Lower lobe of right lung (tissue), 2 donors: ENCODE measurements around the gene PDLIM5. TPM values are rescaled to one million over a fixed set of nuclear protein-coding genes. Genes with fewer than 3 reads are reported as not detected.

Source experiments
- ATAC-seq, 2 donors: fragments of 200-7000 bp; cut with Tn5 transposase; one replicate each; pipeline ENCODE4 v1.9.1; 2020 to 2022; ENCODE audit warnings: mild to moderate bottlenecking in 2 of 2, moderate library complexity in 2 of 2
- DNase-seq: peaks from one replicate; pipeline ENCODE4 v3.0.0-alpha.2; 2020
- H3K27ac ChIP-seq: fragments of 200-600 bp; one replicate; pipeline ENCODE4 v1.8.0; 2022
- H3K27me3 ChIP-seq: fragments of 200-600 bp; one replicate; pipeline ENCODE4 v1.8.0; 2022; ENCODE audit warnings: low read depth
- H3K36me3 ChIP-seq: fragments of 200-600 bp; one replicate; pipeline ENCODE4 v1.8.0; 2022; ENCODE audit warnings: mild to moderate bottlenecking
- H3K4me1 ChIP-seq: fragments of 200-600 bp; one replicate; pipeline ENCODE4 v1.8.0; 2022
- H3K4me3 ChIP-seq: fragments of 200-600 bp; one replicate; pipeline ENCODE4 v1.8.0; 2022; ENCODE audit warnings: mild to moderate bottlenecking
- H3K9me3 ChIP-seq: fragments of 200-600 bp; one replicate; pipeline ENCODE4 v1.8.0; 2022
- CTCF ChIP-seq: fragments of 200-600 bp; IDR thresholded peaks from one replicate; pipeline ENCODE4 v1.8.0; 2022; ENCODE audit warnings: antibody characterized with exemption, mild to moderate bottlenecking
- intact Hi-C: fragments of 100-400 bp; cut with DNase I; formaldehyde crosslinking; loops from one replicate; pipeline ENCODE4 v1.11.0; 2022
- total RNA-seq: library from RNA; stranded (reverse); fragmentation: NEBNext Ultra II Directional; extraction: Animal tissue kit (Norgen Biotek cat#: 25700); gene quantifications from one replicate; pipeline ENCODE4 v1.2.1, GENCODE V29; 2021
- donor health status: DM: no; HTN: yes; CAD: no; lungs with severe emphysema.

The PDLIM5 gene
- total RNA-seq, 1 donor from 2014 or later: 75.8 TPM

GRCh38 chr4:94412019-94412657 lies 39.6 kb upstream of the PDLIM5 start:
- DNase-seq (no peak), ATAC-seq (no peak)
- Histone ChIP-seq H3K36me3 (no peaks in the 10 kb centered on the region), H3K9me3 (no peaks in the 10 kb centered on the region), H3K27me3 (no peaks in the 10 kb centered on the region), H3K4me1 (peaks cover 19% of the 10 kb centered on the region), H3K27ac (no peak overlapping the region), H3K4me3 (no peak overlapping the region)
- TF ChIP-seq CTCF: no peak
- intact Hi-C loops: no loop called here

DNA sequence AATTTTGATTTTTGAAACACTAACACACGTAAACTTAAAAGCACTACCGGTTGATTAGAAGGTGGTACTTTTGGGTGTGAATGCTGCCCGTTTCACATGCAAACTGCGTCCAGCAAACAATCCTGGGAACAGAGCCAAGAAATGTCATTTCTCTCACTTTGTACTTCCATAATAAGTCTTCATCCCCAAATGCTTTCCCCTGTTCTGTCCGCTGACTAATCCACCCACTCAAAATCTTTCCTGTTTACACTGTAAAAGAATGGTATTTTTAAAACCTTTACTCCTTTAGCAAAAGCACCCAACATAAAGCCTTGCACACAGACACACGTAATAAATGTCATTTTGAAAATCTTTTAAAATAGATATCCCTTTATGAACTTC lies 39.1 kb upstream of the PDLIM5 start:
- Histone ChIP-seq H3K9me3 (no peaks in the 10 kb centered on the region), H3K27ac (no peak overlapping the region), H3K36me3 (no peaks in the 10 kb centered on the region), H3K4me1 (peaks cover 19% of the 10 kb centered on the region), H3K27me3 (no peaks in the 10 kb centered on the region), H3K4me3 (no peak overlapping the region)
- DNase-seq (no peak), ATAC-seq (peak in 1 of 2 donors; percentile 33)
- TF ChIP-seq CTCF: no peak
- intact Hi-C loops: no loop called here

- intact Hi-C loops: no loop called here
- no peak for ATAC-seq
- H3K36me3 ChIP-seq: no peaks in the 10 kb centered on the region
- no peaks in the 10 kb centered on the region for H3K27me3 ChIP-seq
- no peak overlapping the region for H3K4me3 ChIP-seq
- no peak for DNase-seq
- no peak for TF ChIP-seq CTCF
- H3K27ac ChIP-seq: no peak overlapping the region
- H3K9me3 ChIP-seq: no peaks in the 10 kb centered on the region
- H3K4me1 ChIP-seq: peaks cover 19% of the 10 kb centered on the region
Measured at GRCh38 chr4:94413085-94413840, 38.5 kb upstream of the PDLIM5 start.

- intact Hi-C loops: no loop called here
Measured at GRCh38 chr4:94414907-94415306, 36.8 kb upstream of the PDLIM5 start.

GRCh38 chr4:94415448-94415847 lies 36.3 kb upstream of the PDLIM5 start:
- Histone ChIP-seq H3K9me3 (no peaks in the 10 kb centered on the region), H3K27me3 (no peaks in the 10 kb centered on the region), H3K27ac (no peak overlapping the region), H3K4me1 (peaks cover 19% of the 10 kb centered on the region), H3K4me3 (no peak overlapping the region), H3K36me3 (no peaks in the 10 kb centered on the region)
- TF ChIP-seq CTCF: no peak
- ATAC-seq (no peak), DNase-seq (no peak)
- intact Hi-C loops: no loop called here

More at GRCh38 chr4:94414907-94415306, 36.8 kb upstream of the PDLIM5 start:
- H3K27ac ChIP-seq: no peak overlapping the region
- no peaks in the 10 kb centered on the region for H3K27me3 ChIP-seq
- ATAC-seq (no peak), DNase-seq (no peak)
- peaks cover 19% of the 10 kb centered on the region for H3K4me1 ChIP-seq
- no peaks in the 10 kb centered on the region for H3K36me3 ChIP-seq
- H3K9me3 ChIP-seq: no peaks in the 10 kb centered on the region
- TF ChIP-seq CTCF: no peak
- no peak overlapping the region for H3K4me3 ChIP-seq
